ENCODE measurements around the gene BLTP3B. TPM values are rescaled to one million over a fixed set of nuclear protein-coding genes. Genes with fewer than 3 reads are reported as not detected.
A peak's percentile ranks its signal among the peaks of the same experiment; 100 is the strongest.

BLTP3B gene
- total and polyA plus RNA-seq, 11 donors: 3.7 to 22.4 (median 16.2) TPM

- DNase-seq (no peak), ATAC-seq (peak in 1 of 4 donors; percentile 34)
- H3K27me3 ChIP-seq: no peaks in the 10 kb centered on the region
- no peaks in the 10 kb centered on the region for H3K9me3 ChIP-seq
- TF ChIP-seq CTCF (IDR thresholded peaks at IDR 0.05) (no peak), POLR2A (IDR thresholded peaks at IDR 0.05) (no peak)
- H3K36me3 ChIP-seq: no peaks in the 10 kb centered on the region
- WGBS, 4 donors: 62 to 78% (median 69%) methylated on average over 8 to 11 of the region's 11 CpGs
- H3K27ac ChIP-seq: no peak overlapping the region
- no peak overlapping the region for H3K4me3 ChIP-seq
- H3K4me1 ChIP-seq: peaks cover 0 to 3% (median 0%) of the 10 kb centered on the region in 12 donors
- intact Hi-C loops (cut with DNase I): loop anchor here in 1 of 10 donors (10.0 kb wide), 1 partner anchor 398 kb away; no protein-coding TSS in a partner anchor
These were observed 14.2 kb upstream of the BLTP3B start for GRCh38 chr12:100156731-100157426.

GRCh38 chr12:100154474-100155247 is 12.0 kb upstream of the BLTP3B start:
- ATAC-seq (peak; percentile 26 to 70 (median 60)), DNase-seq (peak; percentile 61 to 90 (median 79))
- Histone ChIP-seq H3K4me1 (peaks cover 0 to 3% (median 0%) of the 10 kb centered on the region in 12 donors), H3K4me3 (no peak overlapping the region), H3K9me3 (no peaks in the 10 kb centered on the region), H3K27me3 (no peaks in the 10 kb centered on the region), H3K27ac (no peak overlapping the region), H3K36me3 (no peaks in the 10 kb centered on the region)
- TF ChIP-seq POLR2A (IDR thresholded peaks at IDR 0.05) (no peak), CTCF (IDR thresholded peaks at IDR 0.05) (peak; percentile 68 to 90 (median 78))
- WGBS, 4 donors: 67 to 69% (median 68%) methylated on average over 15 of the region's 15 CpGs
- intact Hi-C loops (cut with DNase I): loop anchor here in 1 of 10 donors (10.0 kb wide), 1 partner anchor 400 kb away; no protein-coding TSS in a partner anchor

- intact Hi-C loops (cut with DNase I): loop anchor here in 1 of 10 donors (10.0 kb wide), 1 partner anchor 402 kb away; no protein-coding TSS in a partner anchor
- no peak for ATAC-seq
- 90 to 95% (median 93%) methylated on average over 9 to 10 of the region's 10 CpGs for WGBS, 4 donors
- H3K4me1 ChIP-seq: peaks cover 0 to 3% (median 0%) of the 10 kb centered on the region in 12 donors
- no peak for DNase-seq
- no peaks in the 10 kb centered on the region for H3K9me3 ChIP-seq
- H3K36me3 ChIP-seq: no peaks in the 10 kb centered on the region
- TF ChIP-seq CTCF (IDR thresholded peaks at IDR 0.05) (no peak), POLR2A (IDR thresholded peaks at IDR 0.05) (no peak)
- H3K27ac ChIP-seq: no peak overlapping the region
- no peak overlapping the region for H3K4me3 ChIP-seq
- H3K27me3 ChIP-seq: no peaks in the 10 kb centered on the region
These were observed 10.5 kb upstream of the BLTP3B start for GRCh38 chr12:100153131-100153530.

GRCh38 chr12:100151769-100152168 is 9.1 kb upstream of the BLTP3B start:
- Histone ChIP-seq H3K27ac (no peak overlapping the region), H3K9me3 (no peaks in the 10 kb centered on the region), H3K4me3 (no peak overlapping the region), H3K27me3 (no peaks in the 10 kb centered on the region), H3K36me3 (no peaks in the 10 kb centered on the region), H3K4me1 (peaks cover 0 to 3% (median 0%) of the 10 kb centered on the region in 12 donors)
- intact Hi-C loops (cut with DNase I): loop anchor here in 1 of 10 donors (10.0 kb wide), 1 partner anchor 403 kb away; no protein-coding TSS in a partner anchor
- DNase-seq: no peak
- WGBS, 4 donors: 94 to 99% (median 97%) methylated on average over 2 of the region's 2 CpGs
- TF ChIP-seq CTCF (IDR thresholded peaks at IDR 0.05): no peak
- no peak for TF ChIP-seq POLR2A (IDR thresholded peaks at IDR 0.05)
- no peak for ATAC-seq
